ENCODE data around the gene CA4. TPM values are rescaled to one million over a fixed set of nuclear protein-coding genes. Genes with fewer than 3 reads are reported as not detected.

Gene CA4
- total and polyA plus RNA-seq, 2 of the 8 experiments (the other 6 are each of a cell fraction or from before 2014, with no cell fraction given), result 3.6 to 4.2 TPM

- no peak for TF ChIP-seq SIN3A (conservative IDR thresholded peaks at IDR 0.05 in 1 of 2, IDR thresholded peaks at IDR 0.05 in 1 of 2; ENCODE audit: low read depth in 1 of 2, low read length in 2 of 2)
- no peak for TF ChIP-seq JUN (IDR thresholded peaks at IDR 0.05; ENCODE audit: low read depth, low read length)
- TF ChIP-seq KDM1A (IDR thresholded peaks at IDR 0.05; ENCODE audit: borderline replicate concordance, low read length), result no peak
- TF ChIP-seq RXRA (IDR thresholded peaks at IDR 0.05; ENCODE audit: insufficient read depth, low read depth, low read length), result no peak
Observed at GRCh38 chr17:60154616-60155426, 5.0 kb downstream of the CA4 start (continued).
